HG02852 (cell line): Measurements from ENCODE around the gene COL16A1.

Experiments used
- ATAC-seq: cut with Tn5 transposase; IDR thresholded peaks from one replicate; pipeline ENCODE4 v1.9.1; 2021; ENCODE audit warnings: mild to moderate bottlenecking, moderate library complexity; ENCODE audit not compliant: unreplicated experiment

COL16A1 gene

GRCh38 chr1:31689379-31689778 lies 14.4 kb downstream of the COL16A1 start:
- no peak for ATAC-seq

- ATAC-seq, result no peak
These were observed 15.4 kb downstream of the COL16A1 start for GRCh38 chr1:31688233-31688918.

- no peak for ATAC-seq
These were observed 16.2 kb downstream of the COL16A1 start for GRCh38 chr1:31687601-31688000.

- no peak for ATAC-seq
These were observed 18.0 kb downstream of the COL16A1 start for GRCh38 chr1:31685795-31686194.

- no peak for ATAC-seq
These were observed 19.8 kb downstream of the COL16A1 start for GRCh38 chr1:31683997-31684396.

- ATAC-seq, result no peak
These were observed 22.4 kb downstream of the COL16A1 start for GRCh38 chr1:31681415-31681814.

GRCh38 chr1:31679676-31680230 lies 24.1 kb downstream of the COL16A1 start:
- ATAC-seq, result no peak

- ATAC-seq, result no peak
These were observed 24.7 kb downstream of the COL16A1 start for GRCh38 chr1:31679091-31679490.

GRCh38 chr1:31678681-31679080 lies 25.1 kb downstream of the COL16A1 start:
- ATAC-seq, result no peak

- ATAC-seq, result no peak
These were observed 25.9 kb downstream of the COL16A1 start for GRCh38 chr1:31677949-31678348.

- ATAC-seq, result no peak
These were observed 26.4 kb downstream of the COL16A1 start for GRCh38 chr1:31677401-31677800.

- ATAC-seq, result no peak
These were observed 28.1 kb downstream of the COL16A1 start for GRCh38 chr1:31675756-31676155.

- no peak for ATAC-seq
These were observed 28.7 kb downstream of the COL16A1 start for GRCh38 chr1:31675161-31675560.

- no peak for ATAC-seq
These were observed 29.2 kb downstream of the COL16A1 start for GRCh38 chr1:31674626-31675025.

- ATAC-seq, result no peak
These were observed 30.4 kb downstream of the COL16A1 start for GRCh38 chr1:31673433-31673832.

- no peak for ATAC-seq
These were observed 30.8 kb downstream of the COL16A1 start for GRCh38 chr1:31672986-31673385.

GRCh38 chr1:31671561-31672201 lies 32.1 kb downstream of the COL16A1 start:
- ATAC-seq, result no peak

GRCh38 chr1:31671147-31671546 lies 32.7 kb downstream of the COL16A1 start:
- no peak for ATAC-seq

GRCh38 chr1:31670593-31670964 lies 33.2 kb downstream of the COL16A1 start:
- ATAC-seq, result no peak

- no peak for ATAC-seq
These were observed 33.8 kb downstream of the COL16A1 start for GRCh38 chr1:31669786-31670592.

GRCh38 chr1:31669433-31669785 lies 34.4 kb downstream of the COL16A1 start:
- no peak for ATAC-seq
